Islet of Langerhans (tissue), 1 donor: ENCODE data around the gene ZNF396.
A peak's percentile ranks its signal among the peaks of the same experiment; 100 is the strongest.

Experiments used
- FAIRE-seq: peaks from one replicate; lab custom pipeline; 2011; peaks lifted over from hg19 to GRCh38; lab: Jason Lieb, UNC

Gene ZNF396

GRCh38 chr18:35376742-35377695 lies at the start of gene ZNF396:
ZNF396 (minus strand) TSS chr18:35377337; CDS start chr18:35374292, 3,045 bp downstream.
- FAIRE-seq: no peak

GRCh38 chr18:35426786-35427185 lies 49.6 kb upstream of the ZNF396 start:
- FAIRE-seq: no peak

GRCh38 chr18:35424356-35424755 lies 47.2 kb upstream of the ZNF396 start:
- FAIRE-seq: no peak

GRCh38 chr18:35422237-35422636 lies 45.1 kb upstream of the ZNF396 start:
- no peak for FAIRE-seq

GRCh38 chr18:35418610-35419009 lies 41.5 kb upstream of the ZNF396 start:
- FAIRE-seq: no peak

GRCh38 chr18:35417223-35417622 lies 40.1 kb upstream of the ZNF396 start:
- no peak for FAIRE-seq

GRCh38 chr18:35415511-35416073 lies 38.5 kb upstream of the ZNF396 start:
- no peak for FAIRE-seq

GRCh38 chr18:35413163-35413511 lies 36.0 kb upstream of the ZNF396 start:
- FAIRE-seq: no peak

GRCh38 chr18:35411625-35412351 lies 34.7 kb upstream of the ZNF396 start:
- no peak for FAIRE-seq

GRCh38 chr18:35410561-35410960 lies 33.4 kb upstream of the ZNF396 start:
- no peak for FAIRE-seq

GRCh38 chr18:35409911-35410310 lies 32.8 kb upstream of the ZNF396 start:
- no peak for FAIRE-seq

- no peak for FAIRE-seq
These were observed 31.7 kb upstream of the ZNF396 start for GRCh38 chr18:35408843-35409261.

- FAIRE-seq: peak; percentile 90
These were observed 30.8 kb upstream of the ZNF396 start for GRCh38 chr18:35407871-35408481.

- no peak for FAIRE-seq
These were observed 29.5 kb upstream of the ZNF396 start for GRCh38 chr18:35406666-35407065.

GRCh38 chr18:35397976-35398375 lies 20.8 kb upstream of the ZNF396 start:
- no peak for FAIRE-seq

GRCh38 chr18:35393716-35394115 lies 16.6 kb upstream of the ZNF396 start:
- no peak for FAIRE-seq

GRCh38 chr18:35392375-35392774 lies 15.2 kb upstream of the ZNF396 start:
- FAIRE-seq: no peak

GRCh38 chr18:35390951-35391700 lies 14.0 kb upstream of the ZNF396 start:
- FAIRE-seq: no peak

- FAIRE-seq: no peak
These were observed 12.0 kb upstream of the ZNF396 start for GRCh38 chr18:35389095-35389618.

- FAIRE-seq: no peak
These were observed 10.0 kb upstream of the ZNF396 start for GRCh38 chr18:35387152-35387571.

GRCh38 chr18:35386600-35387100 lies 9.5 kb upstream of the ZNF396 start:
- peak; percentile 56 for FAIRE-seq
